NB4 (cell line): ENCODE results near the gene ARHGAP23.
"Not testable (repeated sequence)": the region's sequence is repeated elsewhere in the genome, so short reads cannot be mapped to it uniquely, and the experiment has no call there.

ENCODE experiments used
- DNase-seq: peaks from one replicate; pipeline ENCODE4 v3.0.0; 2010; ENCODE audit warnings: low read depth
- H3K4me3 ChIP-seq: one replicate; pipeline ENCODE4 v1.5.1; 2011; ENCODE audit warnings: mild to moderate bottlenecking, low read depth, low read length, moderate library complexity
- CTCF ChIP-seq: IDR thresholded peaks from one replicate; pipeline ENCODE4 v1.5.1; 2012; ENCODE audit warnings: low read depth, low read length
- MAX ChIP-seq: IDR thresholded peaks from 2 replicates; pipeline ENCODE4 v1.6.1; 2011; ENCODE audit warnings: low read depth, low read length
- MYC ChIP-seq: IDR thresholded peaks from 2 replicates; pipeline ENCODE4 v1.6.1; 2011; ENCODE audit warnings: low read depth, low read length
- POLR2A ChIP-seq: IDR thresholded peaks from 2 replicates; pipeline ENCODE4 v1.6.1; 2011; ENCODE audit warnings: mild to moderate bottlenecking; ENCODE audit not compliant: insufficient read length; ENCODE audit errors: extremely low read depth

ARHGAP23 gene

GRCh38 chr17:38498353-38498752, 70.1 kb downstream of the ARHGAP23 start:
- DNase-seq: no peak
- TF ChIP-seq MYC: no peak
- TF ChIP-seq POLR2A: no peak
- no peak for TF ChIP-seq MAX
- TF ChIP-seq CTCF: no peak
- no peak overlapping the region for H3K4me3 ChIP-seq

- not testable (repeated sequence) for DNase-seq, H3K4me3 ChIP-seq
Measured at GRCh38 chr17:38499230-38499629, 71.0 kb downstream of the ARHGAP23 start.

- not testable (repeated sequence) for DNase-seq, H3K4me3 ChIP-seq
Measured at GRCh38 chr17:38501718-38502117, 73.5 kb downstream of the ARHGAP23 start.

GRCh38 chr17:38503286-38503913, 75.1 kb downstream of the ARHGAP23 start:
- not testable (repeated sequence) for DNase-seq, H3K4me3 ChIP-seq

- DNase-seq: no peak
- TF ChIP-seq MYC (no peak), MAX (no peak), POLR2A (no peak), CTCF (no peak)
- H3K4me3 ChIP-seq: no peak overlapping the region
Measured at GRCh38 chr17:38504216-38504615, 76.0 kb downstream of the ARHGAP23 start.

- H3K4me3 ChIP-seq: no peak overlapping the region
- peak; percentile 22 for DNase-seq
- TF ChIP-seq MAX (no peak), POLR2A (no peak), MYC (no peak), CTCF (no peak)
Measured at GRCh38 chr17:38507436-38507835, 79.2 kb downstream of the ARHGAP23 start.

- TF ChIP-seq CTCF: no peak
- no peak for TF ChIP-seq MYC
- TF ChIP-seq POLR2A: no peak
- no peak for TF ChIP-seq MAX
- no peak for DNase-seq
- no peak overlapping the region for H3K4me3 ChIP-seq
Measured at GRCh38 chr17:38507921-38508569, 79.8 kb downstream of the ARHGAP23 start.

GRCh38 chr17:38508570-38508950, 80.3 kb downstream of the ARHGAP23 start:
- TF ChIP-seq MAX (no peak), POLR2A (no peak), CTCF (no peak), MYC (no peak)
- no peak for DNase-seq

More at GRCh38 chr17:38508570-38508950, 80.3 kb downstream of the ARHGAP23 start:
- no peak overlapping the region for H3K4me3 ChIP-seq
